Gastrocnemius medialis (tissue), 4 donors: ENCODE measurements around the gene PARD3. TPM values are rescaled to one million over a fixed set of nuclear protein-coding genes. Genes with fewer than 3 reads are reported as not detected.
"Not testable (repeated sequence)": the region's sequence is repeated elsewhere in the genome, so short reads cannot be mapped to it uniquely, and the experiment has no call there.

Experiments
- ATAC-seq, 2 donors: fragments of 150-250 bp; one replicate each; pipeline ENCODE4 v1.9.1; 2016
- DNase-seq, 2 donors: peaks; one replicate each; pipeline ENCODE4 v3.0.0-alpha.2; 2019
- H3K27ac ChIP-seq, 4 donors: fragments of 200-600 bp; sonication (generic); 1 replicate in 1 of 4; 2 replicates in 3 of 4; pipeline ENCODE4 v1.5.1; 2016 to 2018; ENCODE audit warnings: mild to moderate bottlenecking in 2 of 4, moderate library complexity in 1 of 4
- H3K27me3 ChIP-seq, 3 donors: fragments of 200-600 bp; sonication (generic) in 2 of 3; 1 replicate in 1 of 3; 2 replicates in 2 of 3; pipeline versions ENCODE4 v1.5.1 to v1.6.0; 2016 to 2019; ENCODE audit warnings: mild to moderate bottlenecking in 1 of 3, moderate library complexity in 1 of 3
- H3K36me3 ChIP-seq, 2 donors: fragments of 200-600 bp; sonication (generic) in 1 of 2; one replicate each; pipeline ENCODE4 v1.5.1; 2017 to 2018
- H3K4me1 ChIP-seq, 2 donors: fragments of 200-600 bp; sonication (generic) in 1 of 2; one replicate each; pipeline ENCODE4 v1.5.1; 2016 to 2017; ENCODE audit warnings: mild to moderate bottlenecking in 2 of 2
- H3K4me3 ChIP-seq, 4 donors: fragments of 200-600 bp; sonication (generic) in 3 of 4; 1 replicate in 1 of 4; 2 replicates in 3 of 4; pipeline ENCODE4 v1.5.1; 2016 to 2019; ENCODE audit warnings: mild to moderate bottlenecking in 2 of 4
- H3K9me3 ChIP-seq, 3 donors: fragments of 200-600 bp; sonication (generic) in 2 of 3; 1 replicate in 1 of 3; 2 replicates in 2 of 3; pipeline ENCODE4 v1.5.1; 2016 to 2019
- POLR2A ChIP-seq, 2 donors: fragments of 450-650 bp; IDR thresholded peaks; one replicate each; pipeline ENCODE4 v1.6.1; 2017; ENCODE audit warnings: antibody characterized with exemption in 2 of 2, mild to moderate bottlenecking in 2 of 2, moderate library complexity in 2 of 2
- in situ Hi-C, 4 donors: fragments of 200-750 bp; cut with MboI; loops; one replicate each; pipeline versions ENCODE4 v1.15.0 to v1.8.0; 2017; ENCODE audit warnings: low sequenced_read_pairs in 4 of 4
- intact Hi-C: fragments of 100-400 bp; cut with DNase I; formaldehyde crosslinking; loops from one replicate; pipeline ENCODE4 v1.15.1; 2023; ENCODE audit warnings: low total_unique reads
- total RNA-seq, 4 donors: library from RNA; depleted of rRNA; stranded (reverse); fragments of >200 nt; gene quantifications; one replicate each; pipeline versions ENCODE4 v1.1.0 to v1.2.3, GENCODE V29; 2016
- TF ChIP-seq, protein P1 (sequence below), 5 experiments: fragments of 450-650 bp in 3 of 5; fragments of 200-600 bp in 2 of 5; sonication (generic) in 2 of 5; IDR thresholded peaks in 4 of 5; conservative IDR thresholded peaks in 1 of 5; 1 replicate in 4 of 5; 2 replicates in 1 of 5; pipeline ENCODE4 v1.5.1; 2016 to 2019; ENCODE audit warnings: antibody characterized with exemption in 5 of 5, mild to moderate bottlenecking in 3 of 5, moderate library complexity in 3 of 5

The PARD3 gene
- total RNA-seq, 4 donors from 2014 or later, result 64.6 to 75.8 (median 68.3) TPM

DNA sequence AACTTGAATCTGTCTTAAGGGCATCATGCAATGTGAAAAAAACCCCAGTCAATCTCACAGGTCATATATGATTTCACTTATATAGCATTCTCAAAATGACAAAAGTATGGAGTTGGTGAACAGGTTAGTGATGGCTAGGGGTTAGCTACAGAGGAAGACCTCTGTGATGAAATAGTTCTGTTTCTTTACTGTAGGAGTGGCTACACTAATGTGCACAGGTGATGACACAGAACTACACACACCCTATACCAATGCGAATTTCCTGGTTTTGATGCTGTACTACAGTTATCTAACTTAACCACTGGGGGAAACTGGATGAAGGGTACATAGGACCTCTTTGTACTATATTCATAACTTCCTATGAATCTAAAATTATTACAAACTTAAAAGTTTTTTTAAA is 541.8 kb downstream of the PARD3 start:
- Histone ChIP-seq H3K36me3 (peaks cover 0 to 7% of the 10 kb centered on the region in 2 donors), H3K4me1 (no peaks in the 10 kb centered on the region), H3K27ac (no peak overlapping the region), H3K9me3 (no peaks in the 10 kb centered on the region), H3K4me3 (no peak overlapping the region), H3K27me3 (no peaks in the 10 kb centered on the region)
- intact Hi-C loops (no loop called here), in situ Hi-C loops (no loop called here)
- no peak for ATAC-seq
- TF ChIP-seq POLR2A (IDR thresholded peaks at IDR 0.05), result no peak
- TF ChIP-seq, protein P1, sequence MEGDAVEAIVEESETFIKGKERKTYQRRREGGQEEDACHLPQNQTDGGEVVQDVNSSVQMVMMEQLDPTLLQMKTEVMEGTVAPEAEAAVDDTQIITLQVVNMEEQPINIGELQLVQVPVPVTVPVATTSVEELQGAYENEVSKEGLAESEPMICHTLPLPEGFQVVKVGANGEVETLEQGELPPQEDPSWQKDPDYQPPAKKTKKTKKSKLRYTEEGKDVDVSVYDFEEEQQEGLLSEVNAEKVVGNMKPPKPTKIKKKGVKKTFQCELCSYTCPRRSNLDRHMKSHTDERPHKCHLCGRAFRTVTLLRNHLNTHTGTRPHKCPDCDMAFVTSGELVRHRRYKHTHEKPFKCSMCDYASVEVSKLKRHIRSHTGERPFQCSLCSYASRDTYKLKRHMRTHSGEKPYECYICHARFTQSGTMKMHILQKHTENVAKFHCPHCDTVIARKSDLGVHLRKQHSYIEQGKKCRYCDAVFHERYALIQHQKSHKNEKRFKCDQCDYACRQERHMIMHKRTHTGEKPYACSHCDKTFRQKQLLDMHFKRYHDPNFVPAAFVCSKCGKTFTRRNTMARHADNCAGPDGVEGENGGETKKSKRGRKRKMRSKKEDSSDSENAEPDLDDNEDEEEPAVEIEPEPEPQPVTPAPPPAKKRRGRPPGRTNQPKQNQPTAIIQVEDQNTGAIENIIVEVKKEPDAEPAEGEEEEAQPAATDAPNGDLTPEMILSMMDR (IDR thresholded peaks at IDR 0.05 in 4 of 5, conservative IDR thresholded peaks at IDR 0.05 in 1 of 5), result no peak
- DNase-seq, result no peak

DNA sequence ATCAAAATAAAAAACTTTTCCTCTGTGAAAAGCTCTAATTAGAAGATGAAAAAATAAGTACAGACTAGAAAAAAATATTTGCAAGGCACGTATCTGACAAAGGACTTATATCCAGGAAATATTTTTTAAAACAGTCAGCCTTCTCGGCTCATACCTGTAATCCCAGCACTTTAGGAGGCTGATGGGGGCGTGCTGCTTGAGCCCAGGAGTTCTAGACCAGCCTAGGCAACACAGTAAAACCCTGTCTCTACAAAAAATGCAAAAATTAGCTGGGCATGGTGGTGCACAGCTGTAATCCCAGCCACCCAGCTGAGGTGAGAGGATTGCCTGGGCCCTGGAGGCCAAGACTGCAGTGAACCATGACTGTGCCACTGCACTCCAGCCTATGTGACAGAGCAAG is 542.8 kb downstream of the PARD3 start:
- TF ChIP-seq POLR2A (IDR thresholded peaks at IDR 0.05), result no peak
- TF ChIP-seq, protein P1 (IDR thresholded peaks at IDR 0.05 in 4 of 5, conservative IDR thresholded peaks at IDR 0.05 in 1 of 5), result no peak
- in situ Hi-C loops, result no loop called here
- Histone ChIP-seq H3K4me1 (no peaks in the 10 kb centered on the region), H3K9me3 (no peaks in the 10 kb centered on the region), H3K27ac (no peak overlapping the region), H3K36me3 (peaks cover 0 to 7% of the 10 kb centered on the region in 2 donors), H3K4me3 (no peak overlapping the region), H3K27me3 (no peaks in the 10 kb centered on the region)
- ATAC-seq (no peak), DNase-seq (no peak)
- intact Hi-C loops, result no loop called here

DNA sequence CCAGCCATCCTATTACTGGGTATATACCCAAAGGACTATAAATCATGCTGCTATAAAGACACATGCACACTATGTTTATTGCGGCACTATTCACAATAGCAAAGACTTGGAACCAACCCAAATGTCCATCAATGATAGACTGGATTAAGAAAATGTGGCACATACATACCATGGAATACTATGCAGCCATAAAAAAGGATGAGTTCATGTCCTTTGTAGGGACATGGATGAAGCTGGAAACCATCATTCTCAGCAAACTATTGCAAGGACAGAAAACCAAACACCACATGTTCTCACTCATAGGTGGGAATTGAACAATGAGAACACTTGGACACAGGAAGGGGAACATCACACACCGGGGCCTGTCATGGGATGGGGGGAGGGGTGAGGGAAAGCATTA is 546.7 kb downstream of the PARD3 start:
- H3K4me1 ChIP-seq, H3K4me3 ChIP-seq, H3K9me3 ChIP-seq, ATAC-seq, H3K36me3 ChIP-seq, H3K27ac ChIP-seq, H3K27me3 ChIP-seq, intact Hi-C loops, DNase-seq, in situ Hi-C loops: not testable (repeated sequence)

DNA sequence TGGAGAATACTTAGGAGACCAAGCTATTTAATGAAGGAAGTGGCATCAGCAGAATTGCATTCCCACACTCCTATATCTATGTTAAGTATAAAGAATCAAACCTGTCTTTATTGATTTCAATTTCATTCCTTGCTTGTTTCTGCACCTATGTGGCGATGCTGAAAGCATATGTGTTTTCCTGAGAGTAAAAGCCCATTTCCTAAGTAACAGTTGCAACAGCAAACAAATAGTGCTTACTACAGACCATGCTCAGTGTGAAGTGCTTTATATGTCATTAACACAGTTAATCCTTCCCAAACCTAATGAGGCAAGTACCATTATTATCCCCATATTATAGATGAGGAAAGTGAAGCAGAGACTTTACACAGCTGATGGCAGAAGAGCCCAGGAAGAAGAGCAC is 552.1 kb downstream of the PARD3 start:
- Histone ChIP-seq H3K27me3 (no peaks in the 10 kb centered on the region), H3K4me3 (no peak overlapping the region), H3K27ac (no peak overlapping the region), H3K4me1 (no peaks in the 10 kb centered on the region), H3K36me3 (no peaks in the 10 kb centered on the region), H3K9me3 (no peaks in the 10 kb centered on the region)
- intact Hi-C loops (no loop called here), in situ Hi-C loops (no loop called here)
- no peak for ATAC-seq
- TF ChIP-seq, protein P1 (IDR thresholded peaks at IDR 0.05 in 4 of 5, conservative IDR thresholded peaks at IDR 0.05 in 1 of 5), result no peak
- no peak for TF ChIP-seq POLR2A (IDR thresholded peaks at IDR 0.05)
- no peak for DNase-seq

DNA sequence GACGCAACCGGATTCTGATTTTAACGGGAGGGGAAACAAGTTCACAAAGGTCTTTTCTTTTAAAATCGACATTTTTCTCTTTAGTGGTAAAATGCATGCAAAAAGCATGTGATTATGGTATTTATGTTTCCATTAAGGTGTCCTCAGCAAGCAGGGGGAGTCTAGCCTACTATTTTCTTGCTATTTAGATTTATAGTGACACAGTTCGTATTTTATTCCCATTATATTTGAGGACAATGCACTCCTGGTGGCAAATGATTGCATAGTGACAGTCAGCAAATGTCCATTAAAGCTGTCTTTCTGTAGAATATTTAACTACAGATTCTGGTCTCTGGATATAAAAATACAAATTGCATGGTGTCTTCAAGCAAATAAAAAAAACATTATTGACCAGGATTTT is 554.2 kb downstream of the PARD3 start:
- no peak for TF ChIP-seq POLR2A (IDR thresholded peaks at IDR 0.05)
- TF ChIP-seq, protein P1 (IDR thresholded peaks at IDR 0.05 in 4 of 5, conservative IDR thresholded peaks at IDR 0.05 in 1 of 5), result no peak
- DNase-seq (no peak), ATAC-seq (no peak)
- in situ Hi-C loops, result no loop called here
- no peaks in the 10 kb centered on the region for H3K9me3 ChIP-seq
- no peak overlapping the region for H3K4me3 ChIP-seq
- H3K27me3 ChIP-seq, result no peaks in the 10 kb centered on the region
- no peaks in the 10 kb centered on the region for H3K4me1 ChIP-seq
- H3K27ac ChIP-seq, result no peak overlapping the region
- intact Hi-C loops, result no loop called here
- H3K36me3 ChIP-seq, result no peaks in the 10 kb centered on the region
